HepG2 (cell line): Measurements from ENCODE around the gene SF3B5. TPM values are rescaled to one million over a fixed set of nuclear protein-coding genes. Genes with fewer than 3 reads are reported as not detected.

Experiments used
- AKNA ChIP-seq: sonication (generic); formaldehyde crosslinking; IDR thresholded peaks from 2 replicates; pipeline ENCODE4 v1.4.0; 2020; ENCODE audit warnings: missing genetic modification reagents, borderline replicate concordance
- DPF2 ChIP-seq: sonication (generic); formaldehyde crosslinking; IDR thresholded peaks from 2 replicates; pipeline ENCODE4 v1.4.0; 2020; ENCODE audit warnings: mild to moderate bottlenecking, low read depth, missing genetic modification reagents, borderline replicate concordance
- GABPB1 ChIP-seq: IDR thresholded peaks from 2 replicates; pipeline ENCODE4 v1.6.1; 2016; ENCODE audit warnings: mild to moderate bottlenecking, missing genetic modification reagents, moderate library complexity, missing compliant biosample characterization
- HDAC2 ChIP-seq: sonication (generic); formaldehyde crosslinking; IDR thresholded peaks from 2 replicates; pipeline ENCODE4 v1.4.0; 2020; ENCODE audit warnings: missing genetic modification reagents
- HIC2 ChIP-seq: sonication (generic); formaldehyde crosslinking; IDR thresholded peaks from 2 replicates; pipeline ENCODE4 v1.9.0; 2022; ENCODE audit warnings: low read depth, missing genetic modification reagents
- HNF4A ChIP-seq: sonication (generic); formaldehyde crosslinking; IDR thresholded peaks from 2 replicates; pipeline ENCODE4 v1.4.0; 2020; ENCODE audit warnings: missing genetic modification reagents
- IRX3 ChIP-seq: sonication (generic); formaldehyde crosslinking; IDR thresholded peaks from 2 replicates; pipeline ENCODE4 v1.8.1; 2023; ENCODE audit warnings: mild to moderate bottlenecking, low read depth, missing genetic modification reagents, borderline replicate concordance
- KDM3A ChIP-seq: IDR thresholded peaks from 2 replicates; pipeline ENCODE4 v1.6.1; 2018; ENCODE audit warnings: low read depth, missing compliant biosample characterization
- MBD4 ChIP-seq: IDR thresholded peaks from 2 replicates; pipeline ENCODE4 v1.6.1; 2012; ENCODE audit warnings: low read length, inconsistent platforms, borderline replicate concordance
- NFE2 ChIP-seq: sonication (generic); formaldehyde crosslinking; IDR thresholded peaks from 2 replicates; pipeline ENCODE4 v1.4.0; 2020; ENCODE audit warnings: missing genetic modification reagents
- RXRB ChIP-seq: IDR thresholded peaks from 2 replicates; pipeline ENCODE4 v1.6.1; 2016; ENCODE audit warnings: borderline replicate concordance, missing genetic modification reagents, missing compliant biosample characterization
- TFDP1 ChIP-seq: IDR thresholded peaks from 2 replicates; pipeline ENCODE4 v1.6.1; 2016; ENCODE audit warnings: missing compliant biosample characterization, missing genetic modification reagents, borderline replicate concordance
- ZNF235 ChIP-seq: sonication (generic); formaldehyde crosslinking; IDR thresholded peaks from 2 replicates; pipeline ENCODE4 v1.8.1; 2023; ENCODE audit warnings: mild to moderate bottlenecking, missing genetic modification reagents, borderline replicate concordance
- ZNF264 ChIP-seq: sonication (generic); formaldehyde crosslinking; IDR thresholded peaks from 2 replicates; pipeline ENCODE4 v1.4.0; 2020; ENCODE audit warnings: missing genetic modification reagents
- ZNF383 ChIP-seq: sonication (generic); formaldehyde crosslinking; IDR thresholded peaks from 2 replicates; pipeline ENCODE4 v1.4.0; 2020; ENCODE audit warnings: missing genetic modification reagents, mild to moderate bottlenecking, borderline replicate concordance
- ZNF501 ChIP-seq: sonication (generic); formaldehyde crosslinking; IDR thresholded peaks from 2 replicates; pipeline ENCODE4 v1.5.1; 2020; ENCODE audit warnings: mild to moderate bottlenecking, moderate library complexity, missing genetic modification reagents
- ZNF576 ChIP-seq: sonication (generic); formaldehyde crosslinking; IDR thresholded peaks from 2 replicates; pipeline ENCODE4 v1.4.0; 2020; ENCODE audit warnings: mild to moderate bottlenecking, missing genetic modification reagents
- ZNF580 ChIP-seq: IDR thresholded peaks from 2 replicates; pipeline ENCODE4 v1.6.1; 2016; ENCODE audit warnings: low read depth, borderline replicate concordance
- ZNF598 ChIP-seq: sonication (generic); formaldehyde crosslinking; IDR thresholded peaks from 2 replicates; pipeline ENCODE4 v1.5.1; 2020; ENCODE audit warnings: mild to moderate bottlenecking, missing genetic modification reagents, borderline replicate concordance
- polyA plus RNA-seq, 8 experiments: library from polyadenylated mRNA; depleted of rRNA in 3 of 8; stranded (reverse) in 7 of 8; unstranded in 1 of 8; fragments of >200 nt; fragmentation: Illumina TruSeq in 4 of 8; extraction: Trizol in 4 of 8; gene quantifications; 2 replicates each; pipeline versions ENCODE4 v1.2.1 to v1.2.3, GENCODE V29; 2011 to 2016; ENCODE audit warnings: low read depth in 4 of 8, missing spikeins in 1 of 8, mixed read lengths in 1 of 8; ENCODE audit not compliant: insufficient read depth in 1 of 8
- total RNA-seq, 5 experiments: library from RNA; depleted of rRNA; stranded (reverse); fragments of >200 nt; fragmentation: Illumina TruSeq; extraction: Trizol; gene quantifications; 2 replicates each; pipeline ENCODE4 v1.2.3, GENCODE V29; 2016; ENCODE audit warnings: low read depth in 1 of 5

SF3B5 gene
- total and polyA plus RNA-seq, 2 of the 13 experiments (the other 11 are each of a cell fraction or from before 2014, with no cell fraction given), result 263 to 292 TPM

GRCh38 chr6:144095134-144096002 lies at the start of gene SF3B5 (continued):
- TF ChIP-seq HIC2 (CRISPR knock-in tag) (no peak), TFDP1 (CRISPR knock-in tag) (peak; percentile 80), ZNF383 (CRISPR knock-in tag) (0 out of 2 replicates have a peak, but pooled peaks have one; percentile 55), HDAC2 (CRISPR knock-in tag) (peak; percentile 98), ZNF580 (CRISPR knock-in tag) (peak; percentile 95), MBD4 (no peak), ZNF598 (CRISPR knock-in tag) (0 out of 2 replicates have a peak, but pooled peaks have one; percentile 48), ZNF501 (peak; percentile 98), AKNA (CRISPR knock-in tag) (no peak), GABPB1 (CRISPR knock-in tag) (peak; percentile 99), KDM3A (CRISPR knock-in tag) (peak; percentile 87; the same call in 1 of the 2 replicates), ZNF576 (CRISPR knock-in tag) (no peak), HNF4A (peak; percentile 20; the same call in 1 of the 2 replicates), ZNF235 (CRISPR knock-in tag) (peak; percentile 42; the same call in 1 of the 2 replicates), IRX3 (CRISPR knock-in tag) (peak; percentile 75; the same call in 1 of the 2 replicates), DPF2 (CRISPR knock-in tag) (no peak), NFE2 (0 out of 2 replicates have a peak, but pooled peaks have one; percentile 41), RXRB (CRISPR knock-in tag) (peak; percentile 84; the same call in 1 of the 2 replicates), ZNF264 (CRISPR knock-in tag) (no peak)
